D721Med (cell line): Measurements from ENCODE around the gene ACER3.

Source experiments
- DNase-seq: peaks from one replicate; pipeline ENCODE4 v3.0.0; 2011; ENCODE audit warnings: low spot score; ENCODE audit not compliant: insufficient read length
- FAIRE-seq: peaks from 2 replicates; lab custom pipeline; 2011; peaks lifted over from hg19 to GRCh38; lab: Jason Lieb, UNC
- TF ChIP-seq, protein P1 (sequence below): IDR thresholded peaks from 2 replicates; pipeline ENCODE4 v1.5.1; 2012; ENCODE audit warnings: mild to moderate bottlenecking, control low read depth; ENCODE audit not compliant: insufficient read depth; ENCODE audit errors: missing control alignments

Gene ACER3

DNA sequence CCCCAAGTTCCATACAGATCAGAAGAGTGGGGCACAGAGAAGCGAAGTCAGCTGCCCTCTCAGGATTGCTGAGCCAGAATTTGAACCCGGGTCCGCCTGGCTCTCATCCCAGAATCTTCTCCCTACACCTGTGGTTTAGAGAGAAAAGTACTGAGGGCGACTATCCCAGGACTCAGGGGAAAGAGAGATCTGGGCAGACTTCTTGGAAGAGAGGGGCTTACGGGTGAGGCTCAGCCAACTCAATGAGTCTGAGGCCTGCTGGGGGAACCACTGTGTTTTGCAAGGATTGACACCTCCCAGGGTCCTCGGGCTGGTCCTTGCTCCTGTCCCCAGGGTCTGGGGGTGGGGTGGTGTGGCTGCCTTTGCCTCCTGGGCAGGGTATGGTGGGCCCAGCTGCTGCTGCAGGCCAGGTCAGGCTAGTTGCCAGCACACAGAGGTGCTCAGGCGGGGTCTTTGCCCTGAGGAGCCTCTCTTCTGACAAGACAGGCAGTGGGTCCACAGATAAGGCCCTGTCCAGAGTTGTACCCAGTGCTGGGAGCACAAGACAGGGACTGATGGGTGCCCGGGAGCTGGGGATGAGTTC, 207.2 kb downstream of the ACER3 start:
- FAIRE-seq (no peak), DNase-seq (no peak)
- TF ChIP-seq, protein P1, sequence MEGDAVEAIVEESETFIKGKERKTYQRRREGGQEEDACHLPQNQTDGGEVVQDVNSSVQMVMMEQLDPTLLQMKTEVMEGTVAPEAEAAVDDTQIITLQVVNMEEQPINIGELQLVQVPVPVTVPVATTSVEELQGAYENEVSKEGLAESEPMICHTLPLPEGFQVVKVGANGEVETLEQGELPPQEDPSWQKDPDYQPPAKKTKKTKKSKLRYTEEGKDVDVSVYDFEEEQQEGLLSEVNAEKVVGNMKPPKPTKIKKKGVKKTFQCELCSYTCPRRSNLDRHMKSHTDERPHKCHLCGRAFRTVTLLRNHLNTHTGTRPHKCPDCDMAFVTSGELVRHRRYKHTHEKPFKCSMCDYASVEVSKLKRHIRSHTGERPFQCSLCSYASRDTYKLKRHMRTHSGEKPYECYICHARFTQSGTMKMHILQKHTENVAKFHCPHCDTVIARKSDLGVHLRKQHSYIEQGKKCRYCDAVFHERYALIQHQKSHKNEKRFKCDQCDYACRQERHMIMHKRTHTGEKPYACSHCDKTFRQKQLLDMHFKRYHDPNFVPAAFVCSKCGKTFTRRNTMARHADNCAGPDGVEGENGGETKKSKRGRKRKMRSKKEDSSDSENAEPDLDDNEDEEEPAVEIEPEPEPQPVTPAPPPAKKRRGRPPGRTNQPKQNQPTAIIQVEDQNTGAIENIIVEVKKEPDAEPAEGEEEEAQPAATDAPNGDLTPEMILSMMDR: no peak

DNA sequence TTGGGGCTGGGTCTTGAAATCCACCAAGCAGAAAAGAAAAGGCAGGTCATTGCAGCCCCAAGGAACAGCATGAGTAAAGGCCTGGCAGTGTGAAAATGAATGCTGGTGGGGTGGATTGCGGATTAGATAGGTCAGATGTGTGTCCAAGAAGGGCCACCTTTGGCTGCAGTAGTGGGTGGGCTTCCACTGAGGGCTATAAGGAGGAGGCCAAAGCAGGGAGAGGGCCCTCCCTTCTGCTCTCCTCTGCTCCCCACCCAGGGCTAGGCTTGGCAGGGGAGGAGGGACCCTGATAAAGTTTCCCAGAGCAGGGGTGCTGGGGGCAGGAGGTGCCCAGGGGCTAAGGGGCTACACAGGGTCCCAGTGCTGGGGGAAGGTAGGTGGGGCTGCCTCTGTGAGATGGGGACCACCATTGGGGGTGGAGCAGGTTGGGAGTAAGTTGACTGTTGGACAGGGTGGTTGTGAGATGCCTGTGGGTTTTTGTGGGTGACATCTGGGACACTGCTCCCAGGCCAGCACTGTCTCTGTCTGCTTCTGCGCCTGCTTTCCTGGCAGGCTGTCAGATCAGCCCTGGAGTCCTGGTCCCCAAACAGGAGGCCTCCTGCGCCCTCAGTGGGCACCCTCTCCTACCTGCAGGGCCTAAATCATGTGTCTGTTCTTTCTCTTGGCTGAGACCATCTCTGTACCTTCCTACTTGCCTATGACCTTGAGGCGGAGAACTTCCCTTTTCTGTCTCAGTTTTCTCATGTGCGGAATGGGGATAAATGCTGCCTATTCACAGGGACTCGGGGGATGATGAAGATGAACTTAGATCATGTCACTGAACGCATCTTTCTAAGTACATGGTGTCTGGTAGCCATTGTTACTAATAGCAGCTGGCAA, 208.0 kb downstream of the ACER3 start:
- DNase-seq: no peak
- FAIRE-seq: no peak
- TF ChIP-seq, protein P1: no peak

DNA sequence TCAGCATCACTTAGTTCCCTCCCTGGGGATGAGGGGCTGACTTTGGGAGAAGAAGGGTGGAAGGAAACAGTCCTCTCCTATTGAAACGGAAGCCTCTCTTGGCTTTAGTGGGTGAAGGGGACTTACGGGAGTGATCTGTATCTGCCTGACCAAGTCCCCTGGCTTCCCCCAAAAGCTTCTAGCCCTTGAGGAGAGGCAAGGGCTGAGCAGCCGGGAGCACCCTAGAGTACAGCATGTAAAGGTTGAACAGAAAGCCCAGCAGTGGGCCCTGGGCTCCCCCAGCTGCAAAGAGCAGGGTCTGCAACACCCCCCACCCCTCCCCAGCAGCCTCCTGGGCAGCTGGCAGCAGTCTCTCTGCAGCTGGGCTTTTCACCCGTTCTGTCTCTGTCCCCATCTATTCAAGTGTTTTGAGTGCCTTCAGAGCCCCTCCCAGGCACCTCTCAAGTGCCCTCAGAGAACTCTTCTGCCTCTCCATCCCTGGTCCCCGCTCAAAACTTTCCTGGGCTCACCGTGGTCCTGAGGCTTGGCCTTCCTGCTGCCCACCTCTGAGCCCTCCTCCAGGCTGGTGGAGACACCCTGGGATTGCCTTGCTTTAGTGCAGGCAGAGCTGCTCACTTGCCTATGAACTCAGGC, 208.7 kb downstream of the ACER3 start:
- TF ChIP-seq, protein P1: no peak
- FAIRE-seq (no peak), DNase-seq (no peak)

DNA sequence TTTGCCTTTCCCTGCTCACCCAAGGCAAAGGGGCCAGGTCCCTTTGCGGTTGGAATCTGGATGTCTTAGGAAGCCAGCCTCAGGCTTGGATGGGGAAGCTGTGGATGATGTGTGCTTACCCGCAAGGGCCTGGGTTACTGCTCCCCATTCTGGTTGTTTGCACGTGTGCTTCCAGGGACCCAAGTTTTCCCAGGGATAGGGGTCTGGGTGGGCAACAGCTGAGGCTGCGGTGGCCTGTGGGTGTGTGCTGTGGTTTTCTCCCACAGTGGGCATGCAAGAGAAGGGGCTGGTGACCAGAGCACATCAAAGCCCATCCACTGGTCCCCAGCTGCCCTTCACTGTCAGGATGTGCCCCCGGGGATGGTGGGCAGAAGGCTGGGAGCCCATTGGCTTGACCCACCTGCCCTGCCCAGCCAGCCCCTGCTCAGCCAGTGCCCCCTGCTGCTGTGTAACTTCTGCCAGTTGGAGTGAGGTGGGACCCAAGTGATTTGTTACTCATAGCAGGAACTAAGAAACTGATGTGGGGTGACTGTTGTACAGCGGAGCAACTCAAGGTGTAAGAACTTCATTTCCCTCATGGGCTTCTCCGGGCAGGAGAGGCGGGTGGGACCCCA, 209.4 kb downstream of the ACER3 start:
- FAIRE-seq (no peak), DNase-seq (no peak)
- TF ChIP-seq, protein P1: no peak

DNA sequence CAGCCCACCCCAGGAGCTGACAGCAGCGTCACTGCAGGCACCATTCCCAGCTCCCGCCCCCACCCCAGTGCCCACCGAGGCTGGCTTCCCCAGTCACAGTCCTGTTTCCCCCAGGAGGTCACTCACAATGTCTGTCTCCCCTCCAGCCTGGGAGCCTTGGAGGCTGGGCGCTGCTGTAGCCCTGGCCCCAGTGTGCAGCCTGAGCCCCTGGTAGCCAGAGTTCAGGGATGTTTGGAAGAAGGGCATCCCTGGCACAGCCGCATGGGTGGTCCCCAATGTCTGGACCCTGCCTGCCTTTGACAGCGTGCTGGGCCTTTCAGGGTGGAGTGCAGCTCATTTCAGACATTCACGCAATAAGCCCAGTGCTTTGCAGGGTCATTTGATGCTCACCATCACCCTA, 210.4 kb downstream of the ACER3 start:
- no peak for DNase-seq
- FAIRE-seq: no peak

DNA sequence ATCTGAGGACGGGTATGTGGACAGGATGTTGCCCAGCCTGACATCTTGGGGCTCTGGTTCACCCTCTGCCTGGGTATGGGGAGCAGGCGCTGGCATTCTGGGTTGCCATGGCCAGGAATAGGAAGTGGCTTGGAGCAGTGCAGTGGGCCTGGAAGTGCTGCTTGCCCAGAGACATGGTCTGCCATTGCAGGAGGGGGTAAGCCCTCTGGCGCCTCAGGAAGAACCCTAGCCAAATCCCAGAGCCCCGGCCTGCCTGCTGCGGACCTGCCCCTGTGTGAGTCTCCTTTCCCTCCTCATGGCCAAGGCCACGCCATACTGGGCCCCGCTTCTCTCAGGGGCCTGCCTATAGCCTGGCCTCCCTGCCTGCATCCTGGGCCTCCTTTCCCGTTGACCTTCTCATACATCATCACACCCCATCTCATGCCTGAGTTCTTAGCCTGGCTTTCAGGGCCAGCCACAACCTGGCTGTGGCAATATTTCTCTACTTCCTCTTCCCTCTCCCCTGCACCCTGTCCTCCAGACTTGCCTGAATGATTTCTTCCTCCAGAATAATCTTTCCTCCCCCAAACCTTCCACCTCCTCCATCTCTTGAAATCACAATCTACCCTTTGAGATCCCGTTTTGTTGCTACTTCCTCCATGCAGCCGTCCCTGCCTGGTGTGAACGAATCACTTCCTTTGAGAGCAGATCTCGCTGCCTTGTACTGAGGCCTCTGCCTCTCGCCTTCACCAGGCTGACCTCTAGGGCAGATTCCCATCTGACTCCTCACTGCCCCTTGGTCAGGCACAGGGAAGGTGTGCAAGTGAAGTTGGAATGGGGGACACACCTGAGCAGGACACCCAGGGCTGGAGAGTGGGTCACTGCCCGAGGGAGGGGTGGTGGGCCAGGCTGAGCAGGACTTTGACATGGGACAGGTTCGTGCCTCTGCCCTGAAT, 211.2 kb downstream of the ACER3 start:
- TF ChIP-seq, protein P1: no peak
- no peak for DNase-seq
- FAIRE-seq: no peak

More for the DNA sequence above, 210.4 kb downstream of the ACER3 start:
- TF ChIP-seq, protein P1: no peak
